ENCODE data around the gene ISM1. TPM values are rescaled to one million over a fixed set of nuclear protein-coding genes. Genes with fewer than 3 reads are reported as not detected.
A peak's percentile ranks its signal among the peaks of the same experiment; 100 is the strongest.

ISM1 gene
- total and polyA plus RNA-seq, 2 of the 13 experiments (the other 11 are each of a cell fraction or from before 2014, with no cell fraction given), result 0.40 to 1.4 TPM

DNA sequence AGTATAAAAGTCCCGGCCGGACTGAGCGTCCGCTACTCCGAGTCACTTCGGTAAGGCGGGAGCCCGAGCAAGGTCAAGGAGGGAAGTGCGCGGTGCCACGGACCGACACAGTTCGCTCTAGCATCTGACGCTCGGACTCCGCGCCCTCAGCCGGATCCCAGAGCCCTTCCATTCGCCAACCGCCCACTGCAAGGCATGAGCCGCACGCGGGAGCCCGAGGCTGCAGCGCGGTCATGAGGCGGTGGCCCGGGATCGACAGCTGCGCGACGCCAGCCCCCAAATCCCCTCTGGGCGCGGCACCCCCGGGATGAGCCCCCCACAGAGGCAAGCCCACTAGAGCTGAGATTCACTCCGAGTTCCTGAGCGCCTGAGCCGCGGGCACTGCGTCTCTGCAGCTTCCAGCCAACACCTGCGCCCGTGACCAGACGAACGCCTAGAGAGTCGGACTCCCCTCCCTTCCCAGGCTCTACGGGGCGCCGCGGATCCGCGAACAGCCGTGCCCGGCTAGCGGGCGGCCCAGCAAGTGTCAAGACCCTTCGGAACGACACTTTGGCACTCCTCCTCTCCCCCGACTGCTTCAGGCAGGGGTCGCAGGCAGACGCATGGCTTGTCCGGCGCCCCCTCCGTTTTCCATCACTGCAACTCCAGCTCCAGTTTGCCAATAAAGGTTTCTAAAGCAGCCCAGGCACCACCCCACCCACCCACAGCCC, 725 bp upstream of the ISM1 start (continued):
- TF ChIP-seq HNF1A (IDR thresholded peaks at IDR 0.05; ENCODE audit: low read depth) (no peak), HNF1A (CRISPR knock-in tag; IDR thresholded peaks at IDR 0.05; ENCODE audit: borderline replicate concordance) (peak; percentile 65; the same call in 1 of the 2 replicates), ZBTB46 (CRISPR knock-in tag; IDR thresholded peaks at IDR 0.05; ENCODE audit: borderline replicate concordance) (no peak), ZNF597 (CRISPR knock-in tag; IDR thresholded peaks at IDR 0.05) (no peak), ATRX (CRISPR knock-in tag; IDR thresholded peaks at IDR 0.05; ENCODE audit: borderline replicate concordance) (0 out of 2 replicates have a peak, but pooled peaks have one; percentile 20), HIVEP1 (CRISPR knock-in tag; IDR thresholded peaks at IDR 0.05) (peak; percentile 88), SMAD1 (CRISPR knock-in tag; IDR thresholded peaks at IDR 0.05; ENCODE audit: borderline replicate concordance, low read depth) (no peak), CEBPG (CRISPR knock-in tag; IDR thresholded peaks at IDR 0.05) (no peak), IKZF1 (IDR thresholded peaks at IDR 0.05) (no peak), ZNF7 (CRISPR knock-in tag; IDR thresholded peaks at IDR 0.05) (no peak), KMT2A (CRISPR knock-in tag; IDR thresholded peaks at IDR 0.05) (peak; percentile 38; the same call in 1 of the 2 replicates), ZNF747 (CRISPR knock-in tag; IDR thresholded peaks at IDR 0.05; ENCODE audit: borderline replicate concordance) (0 out of 2 replicates have a peak, but pooled peaks have one; percentile 44), POLR2AphosphoS2 (IDR thresholded peaks at IDR 0.05; ENCODE audit: low read depth, low read length) (no peak)
- TF ChIP-seq, protein P1, sequence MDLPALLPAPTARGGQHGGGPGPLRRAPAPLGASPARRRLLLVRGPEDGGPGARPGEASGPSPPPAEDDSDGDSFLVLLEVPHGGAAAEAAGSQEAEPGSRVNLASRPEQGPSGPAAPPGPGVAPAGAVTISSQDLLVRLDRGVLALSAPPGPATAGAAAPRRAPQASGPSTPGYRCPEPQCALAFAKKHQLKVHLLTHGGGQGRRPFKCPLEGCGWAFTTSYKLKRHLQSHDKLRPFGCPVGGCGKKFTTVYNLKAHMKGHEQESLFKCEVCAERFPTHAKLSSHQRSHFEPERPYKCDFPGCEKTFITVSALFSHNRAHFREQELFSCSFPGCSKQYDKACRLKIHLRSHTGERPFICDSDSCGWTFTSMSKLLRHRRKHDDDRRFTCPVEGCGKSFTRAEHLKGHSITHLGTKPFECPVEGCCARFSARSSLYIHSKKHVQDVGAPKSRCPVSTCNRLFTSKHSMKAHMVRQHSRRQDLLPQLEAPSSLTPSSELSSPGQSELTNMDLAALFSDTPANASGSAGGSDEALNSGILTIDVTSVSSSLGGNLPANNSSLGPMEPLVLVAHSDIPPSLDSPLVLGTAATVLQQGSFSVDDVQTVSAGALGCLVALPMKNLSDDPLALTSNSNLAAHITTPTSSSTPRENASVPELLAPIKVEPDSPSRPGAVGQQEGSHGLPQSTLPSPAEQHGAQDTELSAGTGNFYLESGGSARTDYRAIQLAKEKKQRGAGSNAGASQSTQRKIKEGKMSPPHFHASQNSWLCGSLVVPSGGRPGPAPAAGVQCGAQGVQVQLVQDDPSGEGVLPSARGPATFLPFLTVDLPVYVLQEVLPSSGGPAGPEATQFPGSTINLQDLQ (CRISPR knock-in tag; IDR thresholded peaks at IDR 0.05), result peak; percentile 85; the same call in 1 of the 2 replicates
- TF ChIP-seq, protein P2, sequence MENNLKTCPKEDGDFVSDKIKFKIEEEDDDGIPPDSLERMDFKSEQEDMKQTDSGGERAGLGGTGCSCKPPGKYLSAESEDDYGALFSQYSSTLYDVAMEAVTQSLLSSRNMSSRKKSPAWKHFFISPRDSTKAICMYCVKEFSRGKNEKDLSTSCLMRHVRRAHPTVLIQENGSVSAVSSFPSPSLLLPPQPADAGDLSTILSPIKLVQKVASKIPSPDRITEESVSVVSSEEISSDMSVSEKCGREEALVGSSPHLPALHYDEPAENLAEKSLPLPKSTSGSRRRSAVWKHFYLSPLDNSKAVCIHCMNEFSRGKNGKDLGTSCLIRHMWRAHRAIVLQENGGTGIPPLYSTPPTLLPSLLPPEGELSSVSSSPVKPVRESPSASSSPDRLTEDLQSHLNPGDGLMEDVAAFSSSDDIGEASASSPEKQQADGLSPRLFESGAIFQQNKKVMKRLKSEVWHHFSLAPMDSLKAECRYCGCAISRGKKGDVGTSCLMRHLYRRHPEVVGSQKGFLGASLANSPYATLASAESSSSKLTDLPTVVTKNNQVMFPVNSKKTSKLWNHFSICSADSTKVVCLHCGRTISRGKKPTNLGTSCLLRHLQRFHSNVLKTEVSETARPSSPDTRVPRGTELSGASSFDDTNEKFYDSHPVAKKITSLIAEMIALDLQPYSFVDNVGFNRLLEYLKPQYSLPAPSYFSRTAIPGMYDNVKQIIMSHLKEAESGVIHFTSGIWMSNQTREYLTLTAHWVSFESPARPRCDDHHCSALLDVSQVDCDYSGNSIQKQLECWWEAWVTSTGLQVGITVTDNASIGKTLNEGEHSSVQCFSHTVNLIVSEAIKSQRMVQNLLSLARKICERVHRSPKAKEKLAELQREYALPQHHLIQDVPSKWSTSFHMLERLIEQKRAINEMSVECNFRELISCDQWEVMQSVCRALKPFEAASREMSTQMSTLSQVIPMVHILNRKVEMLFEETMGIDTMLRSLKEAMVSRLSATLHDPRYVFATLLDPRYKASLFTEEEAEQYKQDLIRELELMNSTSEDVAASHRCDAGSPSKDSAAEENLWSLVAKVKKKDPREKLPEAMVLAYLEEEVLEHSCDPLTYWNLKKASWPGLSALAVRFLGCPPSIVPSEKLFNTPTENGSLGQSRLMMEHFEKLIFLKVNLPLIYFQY (CRISPR knock-in tag; IDR thresholded peaks at IDR 0.05; ENCODE audit: borderline replicate concordance), result no peak

Measured in HepG2 (cell line).